BLaER1 (cell line): ENCODE measurements around the gene ANKLE1.

Experiments
- H3K27ac ChIP-seq: shearing (Covaris generic); formaldehyde crosslinking; 2 replicates; pipeline ENCODE4 v1.8.1; 2022
- H3K27me3 ChIP-seq: shearing (Covaris generic); formaldehyde crosslinking; 2 replicates; pipeline ENCODE4 v1.8.1; 2022
- H3K36me3 ChIP-seq: shearing (Covaris generic); formaldehyde crosslinking; 2 replicates; pipeline ENCODE4 v1.8.1; 2022
- H3K4me1 ChIP-seq: shearing (Covaris generic); formaldehyde crosslinking; 2 replicates; pipeline ENCODE4 v1.8.1; 2022
- H3K4me2 ChIP-seq: shearing (Covaris generic); formaldehyde crosslinking; 2 replicates; pipeline ENCODE4 v1.8.1; 2022
- H3K4me3 ChIP-seq: shearing (Covaris generic); formaldehyde crosslinking; 2 replicates; pipeline ENCODE4 v1.8.1; 2022
- H3K9ac ChIP-seq: shearing (Covaris generic); formaldehyde crosslinking; 2 replicates; pipeline ENCODE4 v1.8.1; 2022
- H3K9me3 ChIP-seq: shearing (Covaris generic); formaldehyde crosslinking; 2 replicates; pipeline ENCODE4 v1.8.1; 2022
- H4K20me1 ChIP-seq: shearing (Covaris generic); formaldehyde crosslinking; 2 replicates; pipeline ENCODE4 v1.8.1; 2022
- Cebpa-rat ChIP-seq: shearing (Covaris generic); IDR thresholded peaks from 2 replicates; pipeline ENCODE4 v1.8.1; 2022

The ANKLE1 gene

GRCh38 chr19:17331045-17331558, 49.4 kb downstream of the ANKLE1 start:
- Histone ChIP-seq H3K4me3 (no peak overlapping the region), H3K27ac (no peak overlapping the region), H3K36me3 (peaks cover 26% of the 10 kb centered on the region), H3K4me1 (peaks cover 63% of the 10 kb centered on the region), H4K20me1 (peaks cover 15% of the 10 kb centered on the region), H3K4me2 (no peak overlapping the region; the same call in 1 of the 2 replicates), H3K9me3 (peaks cover 4% of the 10 kb centered on the region; the same call in 1 of the 2 replicates), H3K9ac (no peak overlapping the region), H3K27me3 (peaks cover 23% of the 10 kb centered on the region)
- no peak for TF ChIP-seq Cebpa-rat

DNA sequence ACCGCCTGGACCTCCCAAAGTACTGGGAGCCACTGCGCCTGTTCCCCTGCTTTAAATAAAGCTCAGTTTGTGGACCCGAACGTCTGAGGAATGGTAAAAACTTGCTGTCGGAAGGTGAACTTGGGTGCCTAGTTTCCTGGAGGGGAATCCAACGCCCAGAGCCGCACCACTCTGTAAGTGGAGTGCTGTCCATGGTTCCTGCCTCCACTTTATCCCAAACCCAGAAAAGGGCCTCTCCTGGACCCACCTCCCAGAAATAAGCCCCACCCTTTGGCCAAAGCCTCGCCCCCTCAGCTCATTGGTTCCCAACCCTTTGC, 50.6 kb downstream of the ANKLE1 start:
- Histone ChIP-seq H3K9ac (no peak overlapping the region), H3K9me3 (peaks cover 4% of the 10 kb centered on the region; the same call in 1 of the 2 replicates), H3K27ac (no peak overlapping the region), H3K4me1 (peaks cover 63% of the 10 kb centered on the region), H3K4me2 (0 out of 2 replicates have a peak overlapping the region, but pooled peaks have one; percentile 28), H3K4me3 (no peak overlapping the region), H4K20me1 (peaks cover 14% of the 10 kb centered on the region), H3K27me3 (peaks cover 23% of the 10 kb centered on the region), H3K36me3 (peaks cover 23% of the 10 kb centered on the region)
- TF ChIP-seq Cebpa-rat: no peak

DNA sequence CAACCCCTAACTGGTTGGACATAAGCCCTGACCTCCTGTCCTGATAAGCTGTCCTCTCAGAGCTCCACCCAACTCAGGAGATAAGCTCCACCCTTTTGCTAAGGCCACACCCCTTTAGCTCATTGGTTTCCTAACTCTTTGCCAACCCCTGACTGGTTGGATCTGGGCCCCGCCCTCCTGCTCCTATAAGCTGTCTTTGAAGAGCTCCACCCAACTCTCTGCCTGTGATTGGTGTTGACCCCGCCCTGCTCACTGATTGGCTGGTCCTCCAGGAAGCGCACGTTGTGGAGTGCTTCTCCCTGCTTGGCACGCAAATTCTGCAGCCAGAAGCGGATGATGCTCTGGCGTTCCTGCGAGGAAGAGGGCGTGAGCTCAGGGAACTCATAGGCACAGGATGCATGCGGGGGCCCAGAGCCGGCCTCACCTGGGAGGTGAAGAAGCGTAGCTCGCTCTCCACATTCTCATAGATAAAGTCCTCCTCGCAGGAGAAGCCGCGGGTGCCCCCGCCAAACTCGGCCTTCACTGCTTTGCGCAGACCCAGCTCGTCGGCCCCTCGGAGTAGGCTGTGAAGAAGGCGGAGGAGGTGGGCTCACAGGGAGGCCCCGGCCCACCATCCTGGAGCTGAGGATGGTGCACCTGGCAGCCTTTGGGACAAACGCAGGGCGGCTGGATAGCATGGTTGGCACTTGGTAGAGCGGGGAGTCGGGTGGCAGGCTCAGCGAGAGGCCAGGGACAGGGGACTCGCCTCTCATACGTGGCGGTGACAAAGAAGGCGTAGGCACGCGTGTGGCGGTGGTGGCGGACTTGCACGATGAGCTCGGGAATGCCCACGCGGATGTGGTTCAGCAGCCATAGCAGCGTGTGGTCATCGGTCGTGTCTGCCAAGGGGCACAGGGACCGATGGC, 51.2 kb downstream of the ANKLE1 start:
- Histone ChIP-seq H3K9ac (no peak overlapping the region), H3K27me3 (peaks cover 23% of the 10 kb centered on the region), H3K4me1 (peaks cover 60% of the 10 kb centered on the region), H3K4me3 (no peak overlapping the region), H4K20me1 (peaks cover 10% of the 10 kb centered on the region; the same call in 1 of the 2 replicates), H3K9me3 (peaks cover 4% of the 10 kb centered on the region; the same call in 1 of the 2 replicates), H3K27ac (no peak overlapping the region), H3K36me3 (peaks cover 20% of the 10 kb centered on the region), H3K4me2 (peak overlapping the region; percentile 28)
- no peak for TF ChIP-seq Cebpa-rat

- peak overlapping the region; percentile 87 for H3K9ac ChIP-seq
- H3K27ac ChIP-seq: peak overlapping the region; percentile 86
- H3K4me1 ChIP-seq: peaks cover 62% of the 10 kb centered on the region
- peaks cover 23% of the 10 kb centered on the region for H3K36me3 ChIP-seq
- H3K27me3 ChIP-seq: peaks cover 21% of the 10 kb centered on the region
- H3K4me2 ChIP-seq: peak overlapping the region; percentile 94
- H3K9me3 ChIP-seq: peaks cover 4% of the 10 kb centered on the region; the same call in 1 of the 2 replicates
- TF ChIP-seq Cebpa-rat: no peak
- H3K4me3 ChIP-seq: peak overlapping the region; percentile 91
- peaks cover 10% of the 10 kb centered on the region; the same call in 1 of the 2 replicates for H4K20me1 ChIP-seq
These were observed 52.1 kb downstream of the ANKLE1 start for GRCh38 chr19:17333611-17334413.

- H3K9ac ChIP-seq: peak within 1 kb of the TSS; percentile 87
- H3K27me3 ChIP-seq: peaks cover 12% of the 10 kb centered on the region; the same call in 1 of the 2 replicates
- no peak for TF ChIP-seq Cebpa-rat
- H3K4me2 ChIP-seq: peak within 1 kb of the TSS; percentile 94
- H3K36me3 ChIP-seq: peaks cover 29% of the 10 kb centered on the region
- peaks cover 4% of the 10 kb centered on the region; the same call in 1 of the 2 replicates for H3K9me3 ChIP-seq
- peaks cover 8% of the 10 kb centered on the region; the same call in 1 of the 2 replicates for H4K20me1 ChIP-seq
- H3K27ac ChIP-seq: peak within 1 kb of the TSS; percentile 86
- H3K4me1 ChIP-seq: peaks cover 55% of the 10 kb centered on the region
- peak within 1 kb of the TSS; percentile 91 for H3K4me3 ChIP-seq
These were observed 53.0 kb downstream of the ANKLE1 start, which contains the start of gene ANO8 for GRCh38 chr19:17334414-17335409. ANO8 (minus strand) TSS chr19:17334855; CDS start chr19:17334670, 185 bp downstream.

GRCh38 chr19:17335575-17335974, 53.9 kb downstream of the ANKLE1 start:
- H3K9ac ChIP-seq: no peak overlapping the region
- H4K20me1 ChIP-seq: no peaks in the 10 kb centered on the region
- H3K27ac ChIP-seq: no peak overlapping the region
- peaks cover 25% of the 10 kb centered on the region for H3K36me3 ChIP-seq
- H3K4me2 ChIP-seq: peak overlapping the region; percentile 94
- H3K27me3 ChIP-seq: peaks cover 4% of the 10 kb centered on the region; the same call in 1 of the 2 replicates
- H3K4me1 ChIP-seq: peaks cover 46% of the 10 kb centered on the region
- H3K4me3 ChIP-seq: no peak overlapping the region
- peaks cover 4% of the 10 kb centered on the region; the same call in 1 of the 2 replicates for H3K9me3 ChIP-seq
- TF ChIP-seq Cebpa-rat: no peak
